ENCODE results near the gene ATP10A.

DNA sequence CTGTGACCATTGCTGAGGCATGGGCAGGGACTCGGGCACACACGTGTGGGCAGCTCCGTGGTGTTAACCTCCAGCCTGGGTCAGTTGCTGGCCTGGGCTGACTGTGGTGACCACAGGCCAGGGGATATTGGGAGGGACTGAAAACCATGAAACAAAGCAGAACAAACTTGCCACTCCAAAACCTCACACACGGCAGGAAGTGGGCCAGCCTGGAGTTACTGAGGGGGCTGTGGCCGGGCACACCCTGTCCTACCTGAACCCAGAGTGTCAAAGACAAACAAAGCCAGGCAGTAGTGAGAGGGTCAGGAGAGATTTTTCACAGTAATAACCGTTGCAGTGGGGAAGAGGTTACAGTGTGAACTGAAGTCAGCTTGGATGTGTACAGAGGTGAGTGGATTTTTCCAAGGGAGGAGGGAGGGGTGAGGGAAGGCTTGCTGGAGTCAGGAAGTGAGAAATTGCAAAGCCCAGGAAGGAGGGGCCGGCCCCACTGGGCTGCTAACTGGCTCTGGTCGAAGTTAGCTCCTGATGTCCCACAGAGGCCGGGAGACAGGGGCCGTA is 40.0 kb upstream of the ATP10A start:
- TF ChIP-seq EZH2 (optimal IDR thresholded peaks at IDR 0.05; ENCODE audit: low read depth, low read length) (no peak), EZH2phosphoT487 (IDR thresholded peaks at IDR 0.05; ENCODE audit: low read length) (no peak)
- TF ChIP-seq, protein P1, sequence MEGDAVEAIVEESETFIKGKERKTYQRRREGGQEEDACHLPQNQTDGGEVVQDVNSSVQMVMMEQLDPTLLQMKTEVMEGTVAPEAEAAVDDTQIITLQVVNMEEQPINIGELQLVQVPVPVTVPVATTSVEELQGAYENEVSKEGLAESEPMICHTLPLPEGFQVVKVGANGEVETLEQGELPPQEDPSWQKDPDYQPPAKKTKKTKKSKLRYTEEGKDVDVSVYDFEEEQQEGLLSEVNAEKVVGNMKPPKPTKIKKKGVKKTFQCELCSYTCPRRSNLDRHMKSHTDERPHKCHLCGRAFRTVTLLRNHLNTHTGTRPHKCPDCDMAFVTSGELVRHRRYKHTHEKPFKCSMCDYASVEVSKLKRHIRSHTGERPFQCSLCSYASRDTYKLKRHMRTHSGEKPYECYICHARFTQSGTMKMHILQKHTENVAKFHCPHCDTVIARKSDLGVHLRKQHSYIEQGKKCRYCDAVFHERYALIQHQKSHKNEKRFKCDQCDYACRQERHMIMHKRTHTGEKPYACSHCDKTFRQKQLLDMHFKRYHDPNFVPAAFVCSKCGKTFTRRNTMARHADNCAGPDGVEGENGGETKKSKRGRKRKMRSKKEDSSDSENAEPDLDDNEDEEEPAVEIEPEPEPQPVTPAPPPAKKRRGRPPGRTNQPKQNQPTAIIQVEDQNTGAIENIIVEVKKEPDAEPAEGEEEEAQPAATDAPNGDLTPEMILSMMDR (IDR thresholded peaks at IDR 0.05; ENCODE audit: low read length): no peak

Measured in MM.1S (cell line).